ENCODE measurements around the gene SPSB4.

Gene SPSB4

GRCh38 chr3:141050576-141051442 lies at the start of gene SPSB4:
Gene SPSB4, plus strand, starts transcription at chr3:141051347. Its CDS starts 14,758 bp downstream, at chr3:141066105.
- DNase-seq (ENCODE audit: low spot score) (no peak), ATAC-seq (ENCODE audit: low read depth) (peak; percentile 74)
- Histone ChIP-seq H3K4me3 (ENCODE audit: severe bottlenecking) (peak within 1 kb of the TSS; percentile 18), H3K36me3 (ENCODE audit: low read depth) (no peaks in the 10 kb centered on the region), H3K27me3 (ENCODE audit: insufficient read depth, poor library complexity, severe bottlenecking) (peaks cover 60% of the 10 kb centered on the region), H3K27ac (ENCODE audit: poor library complexity, severe bottlenecking) (no peak within 1 kb of the TSS), H3K4me1 (ENCODE audit: insufficient read depth, poor library complexity, severe bottlenecking) (no peaks in the 10 kb centered on the region), H3K9me3 (ENCODE audit: severe bottlenecking) (no peaks in the 10 kb centered on the region)
- no peak for TF ChIP-seq CTCF (IDR thresholded peaks at IDR 0.05; ENCODE audit: poor library complexity, severe bottlenecking)

GRCh38 chr3:141006344-141006743 lies 44.8 kb upstream of the SPSB4 start:
- no peak for ATAC-seq (ENCODE audit: low read depth)
- no peak for TF ChIP-seq CTCF (IDR thresholded peaks at IDR 0.05; ENCODE audit: poor library complexity, severe bottlenecking)
- H3K36me3 ChIP-seq (ENCODE audit: low read depth) = no peaks in the 10 kb centered on the region

GRCh38 chr3:141009496-141009895 lies 41.7 kb upstream of the SPSB4 start:
- Histone ChIP-seq H3K27me3 (ENCODE audit: insufficient read depth, poor library complexity, severe bottlenecking) (no peaks in the 10 kb centered on the region), H3K9me3 (ENCODE audit: severe bottlenecking) (no peaks in the 10 kb centered on the region), H3K36me3 (ENCODE audit: low read depth) (no peaks in the 10 kb centered on the region), H3K4me1 (ENCODE audit: insufficient read depth, poor library complexity, severe bottlenecking) (no peaks in the 10 kb centered on the region), H3K27ac (ENCODE audit: poor library complexity, severe bottlenecking) (no peak overlapping the region), H3K4me3 (ENCODE audit: severe bottlenecking) (no peak overlapping the region)
- ATAC-seq (ENCODE audit: low read depth) (peak; percentile 49; the same call in 2 of the 3 replicates), DNase-seq (ENCODE audit: low spot score) (no peak)
- no peak for TF ChIP-seq CTCF (IDR thresholded peaks at IDR 0.05; ENCODE audit: poor library complexity, severe bottlenecking)

More at GRCh38 chr3:141006344-141006743, 44.8 kb upstream of the SPSB4 start:
- no peak for DNase-seq (ENCODE audit: low spot score)
- Histone ChIP-seq H3K4me3 (ENCODE audit: severe bottlenecking) (no peak overlapping the region), H3K27me3 (ENCODE audit: insufficient read depth, poor library complexity, severe bottlenecking) (no peaks in the 10 kb centered on the region), H3K27ac (ENCODE audit: poor library complexity, severe bottlenecking) (no peak overlapping the region), H3K4me1 (ENCODE audit: insufficient read depth, poor library complexity, severe bottlenecking) (no peaks in the 10 kb centered on the region), H3K9me3 (ENCODE audit: severe bottlenecking) (no peaks in the 10 kb centered on the region)

GRCh38 chr3:141011232-141011996 lies 39.7 kb upstream of the SPSB4 start:
- peak; percentile 73 for TF ChIP-seq CTCF (IDR thresholded peaks at IDR 0.05; ENCODE audit: poor library complexity, severe bottlenecking)
- Histone ChIP-seq H3K9me3 (ENCODE audit: severe bottlenecking) (no peaks in the 10 kb centered on the region), H3K27me3 (ENCODE audit: insufficient read depth, poor library complexity, severe bottlenecking) (no peaks in the 10 kb centered on the region), H3K4me1 (ENCODE audit: insufficient read depth, poor library complexity, severe bottlenecking) (no peaks in the 10 kb centered on the region), H3K27ac (ENCODE audit: poor library complexity, severe bottlenecking) (no peak overlapping the region), H3K36me3 (ENCODE audit: low read depth) (no peaks in the 10 kb centered on the region), H3K4me3 (ENCODE audit: severe bottlenecking) (no peak overlapping the region)
- peak; percentile 71; the same call in 1 of the 3 replicates for ATAC-seq (ENCODE audit: low read depth)
- DNase-seq (ENCODE audit: low spot score) = no peak

All from RWPE2 (cell line).